ENCODE data around the gene AKAP6.

The AKAP6 gene

DNA sequence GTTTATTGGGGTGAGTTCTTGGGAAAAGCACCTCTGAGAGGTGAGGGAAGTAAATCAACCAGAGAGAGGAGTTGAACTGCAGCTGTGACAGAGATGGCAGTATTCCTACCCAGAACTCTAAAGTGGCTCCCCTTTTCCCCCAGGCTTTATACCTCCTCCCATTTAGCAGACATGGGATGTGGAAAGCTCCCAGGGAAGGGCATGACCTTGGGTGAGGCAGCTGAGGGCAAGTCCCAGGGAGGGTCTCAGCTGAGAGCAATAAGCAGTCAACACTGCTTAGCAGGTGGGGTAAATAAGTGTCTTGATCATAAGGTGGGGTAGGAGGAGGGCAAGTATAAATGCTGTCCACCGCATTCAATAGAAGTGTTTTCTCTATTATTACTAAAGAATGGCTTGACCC lies 143.0 kb downstream of the AKAP6 start:
- TF ChIP-seq, protein P1, sequence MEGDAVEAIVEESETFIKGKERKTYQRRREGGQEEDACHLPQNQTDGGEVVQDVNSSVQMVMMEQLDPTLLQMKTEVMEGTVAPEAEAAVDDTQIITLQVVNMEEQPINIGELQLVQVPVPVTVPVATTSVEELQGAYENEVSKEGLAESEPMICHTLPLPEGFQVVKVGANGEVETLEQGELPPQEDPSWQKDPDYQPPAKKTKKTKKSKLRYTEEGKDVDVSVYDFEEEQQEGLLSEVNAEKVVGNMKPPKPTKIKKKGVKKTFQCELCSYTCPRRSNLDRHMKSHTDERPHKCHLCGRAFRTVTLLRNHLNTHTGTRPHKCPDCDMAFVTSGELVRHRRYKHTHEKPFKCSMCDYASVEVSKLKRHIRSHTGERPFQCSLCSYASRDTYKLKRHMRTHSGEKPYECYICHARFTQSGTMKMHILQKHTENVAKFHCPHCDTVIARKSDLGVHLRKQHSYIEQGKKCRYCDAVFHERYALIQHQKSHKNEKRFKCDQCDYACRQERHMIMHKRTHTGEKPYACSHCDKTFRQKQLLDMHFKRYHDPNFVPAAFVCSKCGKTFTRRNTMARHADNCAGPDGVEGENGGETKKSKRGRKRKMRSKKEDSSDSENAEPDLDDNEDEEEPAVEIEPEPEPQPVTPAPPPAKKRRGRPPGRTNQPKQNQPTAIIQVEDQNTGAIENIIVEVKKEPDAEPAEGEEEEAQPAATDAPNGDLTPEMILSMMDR (IDR thresholded peaks at IDR 0.05; ENCODE audit: insufficient read depth, low read depth, low read length, missing control alignments) = no peak
- DNase-seq (ENCODE audit: low read depth) = no peak
- H3K4me3 ChIP-seq (ENCODE audit: low read depth, low read length) = no peak overlapping the region

DNA sequence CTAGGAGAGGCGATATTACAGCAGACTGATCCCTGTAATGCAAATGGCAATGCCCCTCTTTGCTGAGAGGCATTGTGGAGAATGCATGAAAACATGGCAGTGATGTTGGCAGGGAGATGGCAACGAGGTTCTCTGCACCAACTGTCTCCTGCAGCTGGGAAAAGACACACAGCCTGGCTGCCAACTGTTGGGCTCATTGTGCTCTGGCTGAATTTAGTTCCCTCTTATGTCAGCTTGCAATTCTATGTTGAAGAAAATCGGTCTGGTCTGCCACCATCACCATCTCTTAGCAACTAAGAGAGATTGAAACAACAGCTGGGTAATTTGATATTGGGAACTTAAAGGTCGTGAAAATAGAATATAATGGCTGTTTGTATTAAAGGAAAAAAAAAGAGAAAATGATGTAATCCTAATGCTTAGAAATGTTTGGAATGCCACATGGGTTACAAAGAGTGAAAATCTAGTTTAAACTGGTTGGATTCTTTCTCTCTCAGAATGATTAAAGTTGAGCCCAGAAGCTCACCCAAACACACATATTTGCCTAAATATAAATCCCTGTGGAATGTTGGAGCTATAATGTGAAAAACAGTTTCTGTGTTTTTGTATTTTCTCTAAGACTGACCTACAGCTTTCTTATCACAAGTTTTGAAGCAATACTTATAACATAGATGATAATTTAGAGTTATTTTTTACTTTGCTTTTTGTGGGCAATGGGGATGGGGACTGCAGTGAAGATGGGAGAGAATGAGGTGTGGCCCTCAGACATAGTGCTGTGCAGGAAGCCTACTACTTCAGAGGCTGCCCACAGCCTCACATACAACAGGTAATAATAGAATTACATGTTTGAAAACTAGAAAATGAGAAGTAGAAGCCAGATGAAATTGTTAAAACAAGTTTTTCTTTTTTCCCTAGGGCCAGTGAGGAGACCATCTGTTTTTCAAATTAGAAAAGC lies 143.7 kb downstream of the AKAP6 start:
- TF ChIP-seq, protein P1 (IDR thresholded peaks at IDR 0.05; ENCODE audit: insufficient read depth, low read depth, low read length, missing control alignments) = no peak
- DNase-seq (ENCODE audit: low read depth) = no peak
- H3K4me3 ChIP-seq (ENCODE audit: low read depth, low read length) = no peak overlapping the region

DNA sequence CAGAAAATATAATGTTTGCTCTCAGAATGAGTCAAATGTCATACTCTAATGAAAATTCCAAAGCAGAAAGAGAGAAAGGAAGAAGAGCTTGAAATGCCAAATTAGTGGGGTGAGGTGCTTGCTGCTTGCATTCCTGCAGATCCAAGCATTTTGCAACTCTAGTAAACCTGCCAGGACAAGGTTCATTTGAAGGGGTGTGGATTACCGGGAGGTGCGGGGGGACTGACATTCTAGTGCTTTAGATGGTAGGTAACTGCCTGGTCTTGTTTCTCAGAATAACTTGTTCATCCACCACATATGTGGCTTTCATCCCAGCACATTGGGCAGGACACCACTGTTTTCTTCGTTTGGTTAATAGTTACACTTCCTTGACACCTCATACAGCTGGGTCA lies 144.4 kb downstream of the AKAP6 start:
- no peak for DNase-seq (ENCODE audit: low read depth)
- H3K4me3 ChIP-seq (ENCODE audit: low read depth, low read length) = no peak overlapping the region
- TF ChIP-seq, protein P1 (IDR thresholded peaks at IDR 0.05; ENCODE audit: insufficient read depth, low read depth, low read length, missing control alignments) = no peak

DNA sequence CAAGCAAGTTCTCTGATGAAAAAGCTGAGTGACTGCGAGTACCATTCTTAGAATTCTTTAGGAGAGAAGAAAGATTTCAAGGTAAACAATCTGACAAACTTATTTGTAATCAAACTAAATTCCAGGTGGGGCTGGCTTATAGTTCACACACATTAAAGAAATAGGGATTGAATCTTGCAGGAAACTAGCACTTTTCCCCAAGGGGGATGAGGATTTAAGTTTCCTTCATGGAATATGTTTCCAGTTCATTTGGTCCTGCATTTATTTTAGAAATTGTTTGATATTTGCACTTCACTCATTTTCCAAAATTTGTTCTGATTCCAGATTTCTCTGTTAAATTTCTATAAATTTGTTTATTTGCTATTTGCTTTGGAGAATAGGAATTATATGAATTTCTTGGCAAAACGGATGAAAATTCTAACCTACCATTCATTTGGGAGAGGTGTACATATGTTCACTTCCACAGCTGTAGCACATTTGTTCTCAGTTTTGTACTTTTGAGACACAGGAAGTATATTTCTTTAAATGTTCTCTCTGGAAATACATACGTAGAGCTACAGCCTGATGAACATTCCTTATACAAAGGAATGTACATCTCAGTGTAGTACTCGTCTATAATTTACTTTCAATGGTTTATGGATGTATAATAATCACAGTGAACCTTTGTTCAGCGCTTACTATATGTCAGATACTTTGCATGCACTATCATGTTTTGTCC lies 145.5 kb downstream of the AKAP6 start:
- TF ChIP-seq, protein P1 (IDR thresholded peaks at IDR 0.05; ENCODE audit: insufficient read depth, low read depth, low read length, missing control alignments) = no peak
- no peak overlapping the region for H3K4me3 ChIP-seq (ENCODE audit: low read depth, low read length)
- no peak for DNase-seq (ENCODE audit: low read depth)

DNA sequence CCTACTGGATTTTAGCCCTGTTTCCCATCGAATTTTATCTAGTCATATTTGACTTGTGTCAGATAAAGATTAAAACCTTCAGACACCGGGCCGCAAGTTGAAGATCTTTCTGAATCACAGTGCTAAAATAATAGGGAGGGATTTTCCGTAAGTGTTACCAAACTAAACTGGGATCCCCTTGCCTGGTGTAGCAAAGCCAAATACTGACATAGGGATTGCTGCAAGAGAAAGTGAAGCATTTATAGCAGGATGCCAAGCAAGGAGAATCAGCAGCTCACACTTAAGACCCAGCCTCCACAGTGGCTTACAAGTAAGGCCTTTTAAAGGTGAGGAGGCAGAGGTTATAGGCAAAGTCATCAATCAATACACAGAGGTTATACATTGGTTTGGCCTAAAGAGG lies 147.4 kb downstream of the AKAP6 start:
- DNase-seq (ENCODE audit: low read depth) = no peak
- TF ChIP-seq, protein P1 (IDR thresholded peaks at IDR 0.05; ENCODE audit: insufficient read depth, low read depth, low read length, missing control alignments) = no peak
- no peak overlapping the region for H3K4me3 ChIP-seq (ENCODE audit: low read depth, low read length)

DNA sequence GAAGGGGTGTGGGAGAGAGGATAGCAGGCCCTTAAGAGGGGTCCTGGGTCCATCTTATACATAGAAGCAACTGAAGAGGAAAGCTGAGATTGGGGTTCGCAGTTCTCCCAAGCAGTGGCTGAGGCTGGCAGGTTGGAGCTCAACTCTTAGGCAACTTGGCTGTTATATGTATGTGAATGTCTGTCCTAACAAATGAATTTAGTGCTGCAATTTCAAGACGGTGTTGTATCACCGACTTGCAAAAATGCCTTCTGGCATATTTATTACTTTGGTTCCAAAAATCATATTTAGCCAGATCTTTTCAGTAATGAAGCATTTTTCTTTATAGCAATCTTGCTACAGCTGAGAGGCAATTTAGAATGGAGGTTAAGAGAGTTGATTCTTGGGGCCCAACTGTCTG lies 148.3 kb downstream of the AKAP6 start:
- H3K4me3 ChIP-seq (ENCODE audit: low read depth, low read length) = no peak overlapping the region
- no peak for DNase-seq (ENCODE audit: low read depth)
- TF ChIP-seq, protein P1 (IDR thresholded peaks at IDR 0.05; ENCODE audit: insufficient read depth, low read depth, low read length, missing control alignments) = no peak

Measured in GM12865 (cell line).